GM21390 (cell line): ENCODE results near the gene ENDOG.

Source experiments
- ATAC-seq: cut with Tn5 transposase; IDR thresholded peaks from one replicate; pipeline ENCODE4 v1.9.1; 2021; ENCODE audit not compliant: unreplicated experiment

Gene ENDOG

DNA sequence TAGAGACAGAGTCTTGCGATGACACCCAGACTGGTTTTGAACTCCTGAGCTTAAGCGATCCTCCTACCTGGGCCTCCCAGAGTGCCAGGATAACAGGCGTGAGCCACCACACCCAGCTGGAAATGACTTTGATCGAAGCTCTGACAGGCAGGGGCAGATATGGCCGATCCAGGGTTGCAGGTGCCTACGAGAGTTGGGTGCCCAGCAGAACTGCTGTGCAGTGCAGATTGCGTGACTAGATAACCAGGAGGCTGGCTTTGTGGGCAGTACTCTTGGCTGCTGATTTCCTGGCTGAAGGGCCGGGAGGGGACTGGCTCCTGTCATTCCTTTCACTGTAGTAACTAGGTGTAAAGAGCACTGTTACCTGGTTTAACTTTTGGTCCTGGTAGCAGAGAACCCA lies 19.4 kb upstream of the ENDOG start:
- no peak for ATAC-seq

DNA sequence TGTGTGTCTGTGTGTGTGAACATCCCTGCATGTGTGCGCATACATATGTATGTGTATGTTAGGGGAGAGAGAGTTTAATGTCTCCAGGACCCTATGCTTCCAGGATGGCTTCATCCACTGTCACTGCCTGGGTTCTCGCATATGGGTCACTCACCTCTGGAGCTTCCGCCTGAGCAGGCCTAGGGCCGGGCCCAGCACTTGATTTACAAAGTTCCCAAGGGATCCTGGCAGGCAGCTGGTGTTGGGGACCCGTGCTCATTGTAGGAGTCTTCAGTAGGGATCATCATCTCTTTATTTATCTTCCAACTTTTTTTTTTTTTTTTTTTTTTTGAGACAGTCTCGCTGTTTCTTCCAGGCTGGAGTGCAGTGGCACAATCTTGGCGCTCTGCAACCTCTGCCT lies 18.2 kb upstream of the ENDOG start:
- no peak for ATAC-seq

- no peak for ATAC-seq
Observed at GRCh38 chr9:128802482-128802881, 15.8 kb upstream of the ENDOG start.

GRCh38 chr9:128805661-128806060 lies 12.6 kb upstream of the ENDOG start:
- no peak for ATAC-seq

- ATAC-seq = no peak
Observed at GRCh38 chr9:128807827-128808226, 10.5 kb upstream of the ENDOG start.

- no peak for ATAC-seq
Observed at GRCh38 chr9:128808543-128808942, 9.8 kb upstream of the ENDOG start.

DNA sequence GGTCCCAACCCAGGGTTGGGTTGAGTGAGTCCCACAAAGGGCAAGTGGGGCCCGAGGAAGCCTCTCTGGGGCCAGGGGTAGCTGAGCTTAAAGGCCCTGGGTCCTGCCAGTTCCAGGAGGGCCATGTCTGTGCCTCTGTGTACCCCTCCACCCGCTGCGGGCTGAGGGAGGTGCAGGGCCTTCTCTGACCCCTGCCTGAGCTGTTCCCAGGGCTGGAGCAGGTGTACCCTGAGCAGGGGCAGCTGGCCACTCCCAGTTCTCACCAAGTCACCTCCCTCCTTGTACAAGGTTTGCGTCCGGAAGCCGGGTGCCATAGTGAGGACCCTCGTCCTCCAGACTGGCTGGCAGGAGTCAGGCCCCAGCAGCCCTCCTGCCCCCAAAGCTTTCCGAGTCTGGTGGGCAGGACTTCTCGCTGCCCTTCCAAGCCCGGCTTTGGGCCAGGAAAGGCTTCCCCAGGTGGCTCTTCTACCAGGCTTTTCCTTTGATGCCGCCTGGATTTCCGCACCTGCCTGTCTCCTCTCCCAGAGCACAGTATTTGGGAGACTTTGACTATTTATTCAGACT lies 9.2 kb upstream of the ENDOG start:
- ATAC-seq = no peak

DNA sequence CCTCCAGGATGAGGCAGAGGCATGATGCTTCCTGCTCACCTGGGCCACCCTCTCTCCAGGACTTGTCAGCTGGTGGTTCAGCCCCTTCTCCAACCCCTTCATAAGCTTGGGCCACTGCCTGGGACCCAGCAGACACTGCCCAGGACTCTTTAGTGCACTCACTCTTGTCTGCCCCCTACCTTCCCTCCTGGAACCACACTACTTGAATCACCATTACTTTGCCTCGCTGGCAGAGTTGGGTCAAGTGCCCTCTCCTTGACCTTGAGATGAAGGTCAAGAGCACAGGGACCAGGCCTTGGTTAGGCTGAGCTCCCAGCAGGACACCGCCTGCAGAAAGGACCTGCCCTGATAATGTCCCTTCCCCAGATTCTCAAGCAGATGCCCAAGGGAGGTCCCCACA lies 8.5 kb upstream of the ENDOG start:
- ATAC-seq = no peak

- ATAC-seq = no peak
Observed at GRCh38 chr9:128810873-128811272, 7.4 kb upstream of the ENDOG start.

- peak; percentile 36 for ATAC-seq
Observed at GRCh38 chr9:128818839-128819715, 777 bp downstream of the ENDOG start.

DNA sequence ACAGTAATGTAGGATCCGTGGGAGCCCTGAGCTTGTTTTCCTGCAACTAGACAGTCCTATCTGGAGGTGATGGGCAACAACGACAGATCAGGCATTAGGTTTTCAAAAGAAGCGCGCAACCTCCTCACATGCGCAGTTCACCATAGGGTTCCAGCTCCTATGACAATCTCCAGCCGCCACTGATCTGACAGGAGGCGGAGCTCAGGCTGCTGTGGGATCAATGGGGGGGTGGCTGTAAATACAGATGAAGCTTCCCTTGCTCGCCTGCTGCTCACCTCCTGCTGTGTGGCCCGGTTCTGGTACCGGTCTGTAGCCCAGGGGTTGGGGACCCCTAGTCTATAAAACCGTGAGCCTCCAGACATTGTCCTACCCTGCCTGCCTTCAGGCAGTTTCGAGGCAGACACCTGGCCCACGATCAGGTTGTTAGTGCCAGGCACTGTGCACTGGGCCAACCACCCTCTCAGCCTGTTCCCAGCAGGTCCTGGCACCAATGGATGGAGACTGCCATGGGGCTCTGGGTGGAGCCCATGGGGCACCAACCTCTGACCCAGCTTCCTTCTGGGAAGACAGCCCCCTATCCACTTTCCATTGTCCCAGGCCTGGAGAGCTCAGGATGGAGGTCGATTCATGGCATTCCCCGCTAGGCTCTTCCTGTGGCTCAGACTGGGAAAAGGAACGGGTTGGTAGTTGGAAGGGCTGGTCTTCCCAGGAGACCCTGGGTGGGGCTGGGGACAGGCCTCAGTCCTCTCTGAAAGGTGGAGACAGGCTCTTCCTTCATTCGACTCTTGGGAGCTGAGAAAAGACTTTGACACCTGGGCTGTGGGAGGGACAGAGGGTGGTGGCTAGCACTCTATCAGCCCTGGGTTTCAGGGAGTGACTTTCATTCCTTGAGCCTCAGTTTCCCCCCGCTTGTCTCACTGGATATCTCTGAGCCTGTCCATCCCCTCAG lies 1.7 kb downstream of the ENDOG start:
- no peak for ATAC-seq

- ATAC-seq = no peak
Observed at GRCh38 chr9:128820665-128821583, 2.6 kb downstream of the ENDOG start.

GRCh38 chr9:128821584-128822406 lies 3.5 kb downstream of the ENDOG start:
- no peak for ATAC-seq

- no peak for ATAC-seq
Observed at GRCh38 chr9:128822407-128823042, 4.2 kb downstream of the ENDOG start.

DNA sequence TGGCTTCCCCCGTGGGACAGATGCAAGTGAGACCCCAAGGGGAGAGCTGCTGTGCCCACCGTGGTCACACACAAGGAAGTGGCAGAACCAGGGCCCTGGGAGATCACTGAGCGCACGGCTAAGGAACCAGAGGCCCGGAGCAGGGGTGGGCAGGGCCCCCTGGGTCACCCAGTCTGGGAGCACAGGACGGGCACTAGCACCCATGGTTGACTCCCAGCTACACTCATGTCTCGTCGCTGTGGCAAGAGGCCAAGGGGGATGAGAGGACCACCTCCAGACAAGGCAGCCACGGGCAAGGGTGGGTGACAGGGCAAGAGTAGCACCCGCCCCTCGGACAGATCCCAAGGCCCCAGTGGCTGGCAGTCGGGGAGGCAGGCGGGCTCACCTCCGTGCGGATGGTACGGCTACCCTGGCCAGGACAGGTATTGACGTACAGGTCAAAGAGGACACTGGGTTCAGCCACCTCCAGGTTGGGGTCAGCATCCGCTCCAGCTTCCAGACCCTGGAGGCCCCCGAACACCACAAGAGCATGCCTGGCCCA lies 5.1 kb downstream of the ENDOG start:
- no peak for ATAC-seq

DNA sequence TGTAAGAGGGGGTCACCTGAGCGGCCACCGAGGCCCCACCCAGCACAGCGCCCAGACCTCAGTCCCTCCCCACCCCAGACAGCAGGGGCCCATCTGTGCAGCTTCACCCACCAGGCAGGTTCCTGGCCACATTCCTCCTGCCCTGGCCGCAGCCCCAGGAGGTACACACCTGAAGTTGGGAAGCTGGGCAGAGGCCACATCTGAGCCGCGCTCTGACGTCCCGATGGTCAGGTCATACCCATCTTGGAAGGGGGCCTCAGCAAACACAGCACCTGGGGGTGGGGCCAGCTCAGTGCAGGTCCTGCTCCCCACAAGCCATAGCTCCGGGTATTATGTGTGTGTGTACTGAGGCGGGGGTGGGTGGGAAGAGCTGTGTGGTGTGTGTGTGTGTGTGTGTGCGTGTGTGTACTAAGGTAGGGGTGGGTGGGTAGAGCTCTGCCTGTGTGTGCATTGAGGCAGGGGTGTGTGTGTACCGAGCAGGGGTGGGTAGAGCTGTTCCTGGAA lies 5.7 kb downstream of the ENDOG start:
- no peak for ATAC-seq

DNA sequence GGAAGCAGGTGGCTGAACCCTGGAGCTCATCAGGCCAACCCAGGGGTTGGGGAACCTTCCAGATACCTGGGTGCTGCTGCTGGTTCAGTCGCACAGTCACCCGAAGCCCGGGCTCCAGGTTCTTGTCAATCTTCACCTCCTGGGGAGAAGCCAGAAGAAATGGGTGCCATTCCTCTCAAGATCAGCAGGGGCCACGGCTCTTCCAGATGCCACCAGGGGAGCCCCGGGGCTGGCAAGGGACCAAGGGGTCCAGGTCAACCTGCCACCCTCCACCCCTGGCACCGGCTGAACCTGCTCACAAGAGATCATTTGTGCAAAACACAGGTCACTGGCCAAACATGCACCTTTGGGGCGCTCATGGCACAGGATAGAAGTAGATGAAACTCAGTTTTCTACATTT lies 6.6 kb downstream of the ENDOG start:
- ATAC-seq = no peak

DNA sequence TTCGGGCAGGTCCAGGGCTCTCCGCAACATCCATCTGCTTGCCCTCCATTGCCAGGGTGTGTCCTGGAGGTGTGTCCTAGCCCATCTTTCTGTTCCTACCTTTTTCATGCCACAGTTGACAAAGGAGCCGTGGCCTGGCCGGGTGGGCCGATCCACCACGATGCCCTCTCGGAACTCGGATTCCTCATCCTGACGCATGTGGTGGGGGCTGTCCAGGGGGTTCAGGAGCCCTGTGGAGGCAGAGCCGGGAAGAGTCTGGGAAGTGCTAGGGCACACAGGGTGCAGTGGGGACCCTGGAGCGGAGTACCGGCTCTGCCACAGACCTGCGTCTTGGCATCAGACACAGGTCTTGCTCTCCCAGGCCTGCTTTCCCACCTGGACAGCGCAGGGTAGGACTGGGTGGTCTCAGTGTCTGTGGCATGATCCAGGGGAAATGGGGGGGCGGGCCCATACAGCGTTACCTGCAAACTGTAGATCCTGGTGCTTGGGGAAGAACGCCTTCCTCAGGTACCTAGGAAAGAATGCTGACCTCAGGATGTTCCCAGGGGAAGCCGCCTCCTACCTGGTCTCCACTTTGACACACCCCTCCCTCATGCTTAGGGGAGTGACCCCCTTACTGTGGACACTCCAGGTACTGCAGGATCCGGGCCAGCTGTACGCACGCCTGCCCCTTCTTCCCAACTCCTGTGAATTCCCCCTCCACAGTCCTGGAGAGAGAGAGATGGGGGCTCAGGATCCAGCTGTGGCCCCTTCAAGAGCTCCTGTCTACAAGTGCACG lies 7.8 kb downstream of the ENDOG start:
- ATAC-seq = no peak
